ENCODE results near the gene SYS1.

- TF ChIP-seq, protein P1, sequence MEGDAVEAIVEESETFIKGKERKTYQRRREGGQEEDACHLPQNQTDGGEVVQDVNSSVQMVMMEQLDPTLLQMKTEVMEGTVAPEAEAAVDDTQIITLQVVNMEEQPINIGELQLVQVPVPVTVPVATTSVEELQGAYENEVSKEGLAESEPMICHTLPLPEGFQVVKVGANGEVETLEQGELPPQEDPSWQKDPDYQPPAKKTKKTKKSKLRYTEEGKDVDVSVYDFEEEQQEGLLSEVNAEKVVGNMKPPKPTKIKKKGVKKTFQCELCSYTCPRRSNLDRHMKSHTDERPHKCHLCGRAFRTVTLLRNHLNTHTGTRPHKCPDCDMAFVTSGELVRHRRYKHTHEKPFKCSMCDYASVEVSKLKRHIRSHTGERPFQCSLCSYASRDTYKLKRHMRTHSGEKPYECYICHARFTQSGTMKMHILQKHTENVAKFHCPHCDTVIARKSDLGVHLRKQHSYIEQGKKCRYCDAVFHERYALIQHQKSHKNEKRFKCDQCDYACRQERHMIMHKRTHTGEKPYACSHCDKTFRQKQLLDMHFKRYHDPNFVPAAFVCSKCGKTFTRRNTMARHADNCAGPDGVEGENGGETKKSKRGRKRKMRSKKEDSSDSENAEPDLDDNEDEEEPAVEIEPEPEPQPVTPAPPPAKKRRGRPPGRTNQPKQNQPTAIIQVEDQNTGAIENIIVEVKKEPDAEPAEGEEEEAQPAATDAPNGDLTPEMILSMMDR (IDR thresholded peaks at IDR 0.05), result no peak
- no peak for TF ChIP-seq POLR2A (IDR thresholded peaks at IDR 0.05)
These were observed 28.0 kb downstream of the SYS1 start for GRCh38 chr20:45390931-45391330.
